Chondrocyte (in vitro differentiated cells): ENCODE results near the gene PRICKLE2. TPM values are rescaled to one million over a fixed set of nuclear protein-coding genes. Genes with fewer than 3 reads are reported as not detected.
A peak's percentile ranks its signal among the peaks of the same experiment; 100 is the strongest.

Experiments
- DNase-seq: peaks from one replicate; pipeline ENCODE4 v3.0.0; 2021; ENCODE audit warnings: mixed read lengths, low spot score
- H3K27ac Mint-ChIP-seq: one replicate; pipeline ENCODE4 v1.8.0; 2021; ENCODE audit warnings: mild to moderate bottlenecking, moderate library complexity, mixed read lengths; ENCODE audit not compliant: unreplicated experiment
- H3K27me3 Mint-ChIP-seq: 2 replicates; pipeline ENCODE4 v1.8.0; 2021; ENCODE audit warnings: low read depth, mixed read lengths
- H3K36me3 Mint-ChIP-seq: 2 replicates; pipeline ENCODE4 v1.8.0; 2021; ENCODE audit warnings: low read depth, mixed read lengths
- H3K4me1 Mint-ChIP-seq: 2 replicates; pipeline ENCODE4 v1.8.0; 2021; ENCODE audit warnings: low read depth, mild to moderate bottlenecking, mixed read lengths
- H3K4me3 Mint-ChIP-seq: one replicate; pipeline ENCODE4 v1.8.0; 2021; ENCODE audit warnings: mild to moderate bottlenecking, moderate library complexity, mixed read lengths; ENCODE audit not compliant: unreplicated experiment
- H3K9me3 Mint-ChIP-seq: 2 replicates; pipeline ENCODE4 v1.8.0; 2021; ENCODE audit warnings: low read depth, mixed read lengths
- total RNA-seq: library from RNA; stranded (reverse); gene quantifications from 3 replicates; pipeline ENCODE4 v1.2.1, GENCODE V29; 2021
- TF ChIP-seq, protein P1 (sequence below): fragments of 200-600 bp; sonication (generic); IDR thresholded peaks from 2 replicates; pipeline ENCODE4 v1.5.0; 2021; ENCODE audit warnings: antibody characterized with exemption, mild to moderate bottlenecking, moderate library complexity

The PRICKLE2 gene
- total RNA-seq, 1 donor from 2014 or later, result 48.2 TPM

DNA sequence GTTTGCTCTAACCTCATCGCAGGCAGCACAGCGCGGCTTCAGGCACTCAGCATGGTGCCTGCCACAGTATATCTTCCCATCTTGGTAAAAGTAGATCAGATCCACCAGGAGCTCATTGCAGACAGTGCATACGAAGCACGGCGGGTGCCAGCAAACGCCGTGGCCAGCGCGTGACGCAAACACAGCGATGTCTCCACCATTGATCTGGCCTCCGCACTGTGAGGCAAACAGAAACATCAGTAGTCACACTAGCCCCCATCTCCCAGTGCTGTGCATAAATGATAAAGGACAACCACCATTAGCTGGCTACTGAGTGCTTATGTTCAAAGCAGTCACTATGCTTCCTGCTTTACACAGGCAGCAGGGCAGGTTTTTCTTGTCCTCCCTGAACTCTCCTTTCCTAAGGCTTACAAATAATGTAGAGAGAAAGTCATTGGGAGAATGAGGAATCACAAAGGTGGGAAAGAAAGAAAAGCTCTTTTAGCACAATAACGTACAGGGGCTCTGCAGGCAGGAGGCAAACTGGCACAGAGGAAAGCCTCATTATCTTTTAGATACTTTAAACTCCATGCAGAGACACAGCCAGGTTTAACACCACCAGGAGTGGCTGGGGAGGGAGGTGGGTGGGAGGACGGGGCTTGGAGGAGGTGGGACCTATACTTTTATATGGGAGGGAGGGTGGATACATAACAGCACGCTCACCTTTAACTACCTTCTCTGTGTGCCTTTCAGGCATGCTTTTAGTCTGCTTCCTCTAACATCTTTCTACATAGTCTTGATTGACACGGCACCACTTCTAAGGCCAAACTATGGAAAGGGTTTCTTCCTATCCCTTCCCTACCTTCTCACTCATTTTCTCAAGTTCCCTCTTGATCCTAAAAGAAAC lies 67.9 kb downstream of the PRICKLE2 start:
- Mint-ChIP-seq H3K36me3 (peaks cover 51% of the 10 kb centered on the region), H3K27ac (peak overlapping the region; percentile 17), H3K4me3 (no peak overlapping the region), H3K4me1 (peaks cover 38% of the 10 kb centered on the region), H3K27me3 (no peaks in the 10 kb centered on the region), H3K9me3 (no peaks in the 10 kb centered on the region)
- TF ChIP-seq, protein P1, sequence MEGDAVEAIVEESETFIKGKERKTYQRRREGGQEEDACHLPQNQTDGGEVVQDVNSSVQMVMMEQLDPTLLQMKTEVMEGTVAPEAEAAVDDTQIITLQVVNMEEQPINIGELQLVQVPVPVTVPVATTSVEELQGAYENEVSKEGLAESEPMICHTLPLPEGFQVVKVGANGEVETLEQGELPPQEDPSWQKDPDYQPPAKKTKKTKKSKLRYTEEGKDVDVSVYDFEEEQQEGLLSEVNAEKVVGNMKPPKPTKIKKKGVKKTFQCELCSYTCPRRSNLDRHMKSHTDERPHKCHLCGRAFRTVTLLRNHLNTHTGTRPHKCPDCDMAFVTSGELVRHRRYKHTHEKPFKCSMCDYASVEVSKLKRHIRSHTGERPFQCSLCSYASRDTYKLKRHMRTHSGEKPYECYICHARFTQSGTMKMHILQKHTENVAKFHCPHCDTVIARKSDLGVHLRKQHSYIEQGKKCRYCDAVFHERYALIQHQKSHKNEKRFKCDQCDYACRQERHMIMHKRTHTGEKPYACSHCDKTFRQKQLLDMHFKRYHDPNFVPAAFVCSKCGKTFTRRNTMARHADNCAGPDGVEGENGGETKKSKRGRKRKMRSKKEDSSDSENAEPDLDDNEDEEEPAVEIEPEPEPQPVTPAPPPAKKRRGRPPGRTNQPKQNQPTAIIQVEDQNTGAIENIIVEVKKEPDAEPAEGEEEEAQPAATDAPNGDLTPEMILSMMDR, result no peak
- no peak for DNase-seq

DNA sequence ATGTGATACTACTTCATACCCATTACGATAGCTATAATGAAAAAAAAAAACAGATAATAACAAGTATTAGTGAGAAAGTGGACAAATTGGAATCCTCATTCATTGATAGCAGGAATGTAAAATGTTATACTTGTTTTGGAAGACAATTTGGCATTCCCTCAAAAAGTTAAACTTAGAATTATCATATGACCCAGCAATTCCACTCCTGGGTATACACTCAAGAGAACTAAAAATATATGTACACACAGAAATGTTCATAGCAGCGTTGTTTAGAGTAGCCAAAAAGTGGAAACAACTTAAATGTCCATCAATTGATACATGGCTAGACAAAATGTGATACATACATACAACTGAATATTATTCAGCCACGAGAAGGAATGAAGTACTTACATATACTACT lies 69.9 kb downstream of the PRICKLE2 start:
- H3K4me3 Mint-ChIP-seq, result no peak overlapping the region
- peaks cover 60% of the 10 kb centered on the region for H3K36me3 Mint-ChIP-seq
- peak overlapping the region; percentile 64 for H3K27ac Mint-ChIP-seq
- DNase-seq, result no peak
- H3K9me3 Mint-ChIP-seq, result peaks cover 3% of the 10 kb centered on the region
- H3K27me3 Mint-ChIP-seq, result no peaks in the 10 kb centered on the region
- TF ChIP-seq, protein P1, result no peak
- peaks cover 40% of the 10 kb centered on the region for H3K4me1 Mint-ChIP-seq

DNA sequence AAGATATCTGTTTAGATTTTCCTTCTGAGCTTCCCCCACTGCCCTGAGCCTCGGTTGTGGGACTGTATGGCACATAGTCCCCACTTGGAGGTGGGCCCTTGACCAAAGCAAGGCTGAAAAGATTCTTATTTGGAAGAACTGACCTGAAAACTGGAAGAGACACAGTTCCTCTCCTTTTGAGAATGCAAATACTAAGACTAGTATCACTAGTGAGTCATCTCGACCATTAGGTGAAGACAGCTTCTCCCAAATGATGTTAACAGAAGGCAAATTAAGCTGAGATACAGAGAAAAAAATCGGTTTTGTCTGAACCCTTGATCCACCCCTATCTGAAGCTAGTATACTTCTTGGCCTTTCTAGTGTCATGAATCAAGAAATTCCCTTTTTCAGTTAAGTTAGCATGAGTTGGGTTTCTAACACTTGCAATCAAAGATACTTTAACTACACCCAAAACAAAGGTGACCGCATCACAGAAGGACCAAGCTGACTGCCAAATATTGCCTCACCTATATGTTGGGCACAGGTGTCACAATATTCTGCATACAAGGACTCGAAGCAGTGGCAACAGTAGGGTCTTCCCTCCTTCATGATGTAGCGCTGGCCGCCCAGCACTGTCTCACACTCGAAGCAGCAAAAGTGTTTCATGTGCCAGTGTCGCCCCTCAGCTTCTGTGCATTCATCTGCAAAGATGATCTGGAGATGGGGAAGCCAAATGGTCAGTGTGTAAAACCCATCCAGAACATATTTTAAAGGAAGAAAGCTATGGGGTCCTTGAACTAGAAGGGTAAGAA lies 72.4 kb downstream of the PRICKLE2 start:
- Mint-ChIP-seq H3K27me3 (no peaks in the 10 kb centered on the region), H3K4me1 (peaks cover 49% of the 10 kb centered on the region), H3K27ac (peak overlapping the region; percentile 97), H3K4me3 (no peak overlapping the region), H3K9me3 (peaks cover 3% of the 10 kb centered on the region), H3K36me3 (peaks cover 41% of the 10 kb centered on the region)
- no peak for DNase-seq
- TF ChIP-seq, protein P1, result no peak

DNA sequence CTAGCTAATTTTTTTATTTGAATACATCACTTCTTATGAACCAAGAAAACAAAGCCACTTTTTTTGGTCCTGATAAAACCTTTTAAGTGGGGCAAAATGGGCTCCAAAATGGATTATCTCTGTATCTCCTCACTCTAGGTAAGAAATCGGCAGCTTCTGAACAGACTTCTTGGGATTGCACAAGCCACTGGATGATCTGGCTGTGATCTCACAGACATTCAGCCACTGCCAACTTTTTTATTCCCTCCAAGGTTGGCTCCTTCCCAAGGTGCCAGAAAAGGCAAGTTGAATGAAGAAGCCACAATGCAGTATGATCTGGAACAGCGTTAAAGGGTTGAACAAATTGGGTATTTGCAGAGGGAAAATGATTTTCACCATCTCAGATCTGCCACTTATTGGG lies 73.2 kb downstream of the PRICKLE2 start:
- TF ChIP-seq, protein P1, result no peak
- Mint-ChIP-seq H3K27ac (peak overlapping the region; percentile 97), H3K36me3 (peaks cover 40% of the 10 kb centered on the region), H3K9me3 (peaks cover 3% of the 10 kb centered on the region), H3K27me3 (no peaks in the 10 kb centered on the region), H3K4me3 (no peak overlapping the region), H3K4me1 (peaks cover 49% of the 10 kb centered on the region)
- no peak for DNase-seq

DNA sequence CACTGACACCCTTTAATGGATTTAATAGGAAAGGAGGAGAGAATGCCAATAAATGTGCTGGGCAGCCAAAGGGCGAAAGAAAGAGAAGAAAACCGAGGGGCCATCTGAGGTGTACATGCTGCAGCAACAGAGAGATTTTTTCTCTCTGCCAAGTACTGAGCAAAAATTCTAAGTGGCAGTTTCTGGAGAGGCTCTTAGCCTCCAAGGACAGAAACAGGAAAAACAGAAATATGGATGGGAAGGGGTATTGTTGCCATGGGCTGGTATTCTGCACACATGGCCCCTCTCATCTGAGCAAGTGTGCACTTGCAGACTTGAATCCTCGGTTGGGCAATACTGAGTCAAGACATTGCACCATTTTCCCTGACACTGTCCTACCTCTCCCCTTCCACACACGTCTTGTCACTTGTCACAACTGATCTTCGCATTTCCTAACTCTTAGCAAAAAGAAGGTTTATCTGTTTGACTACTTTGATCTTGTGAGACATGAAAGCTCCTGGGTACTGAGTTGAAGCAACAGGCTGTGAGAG lies 73.9 kb downstream of the PRICKLE2 start:
- peak overlapping the region; percentile 31 for H3K4me3 Mint-ChIP-seq
- peaks cover 38% of the 10 kb centered on the region for H3K36me3 Mint-ChIP-seq
- H3K27me3 Mint-ChIP-seq, result no peaks in the 10 kb centered on the region
- TF ChIP-seq, protein P1, result no peak
- peak overlapping the region; percentile 97 for H3K27ac Mint-ChIP-seq
- no peak for DNase-seq
- peaks cover 49% of the 10 kb centered on the region for H3K4me1 Mint-ChIP-seq
- H3K9me3 Mint-ChIP-seq, result peaks cover 3% of the 10 kb centered on the region
